Hepatocyte (in vitro differentiated cells): ENCODE measurements around the gene RNF115.

Experiments used
- EZH2 ChIP-seq: fragments of 200-600 bp; sonication (generic); IDR thresholded peaks from 2 replicates; pipeline ENCODE4 v1.6.1; 2016; ENCODE audit warnings: antibody characterized with exemption, mild to moderate bottlenecking, borderline replicate concordance
- TF ChIP-seq, protein P1 (sequence below): fragments of 200-600 bp; sonication (generic); IDR thresholded peaks from 2 replicates; pipeline ENCODE4 v1.5.1; 2016; ENCODE audit warnings: antibody characterized with exemption, mild to moderate bottlenecking; ENCODE audit not compliant: poor library complexity

DNA sequence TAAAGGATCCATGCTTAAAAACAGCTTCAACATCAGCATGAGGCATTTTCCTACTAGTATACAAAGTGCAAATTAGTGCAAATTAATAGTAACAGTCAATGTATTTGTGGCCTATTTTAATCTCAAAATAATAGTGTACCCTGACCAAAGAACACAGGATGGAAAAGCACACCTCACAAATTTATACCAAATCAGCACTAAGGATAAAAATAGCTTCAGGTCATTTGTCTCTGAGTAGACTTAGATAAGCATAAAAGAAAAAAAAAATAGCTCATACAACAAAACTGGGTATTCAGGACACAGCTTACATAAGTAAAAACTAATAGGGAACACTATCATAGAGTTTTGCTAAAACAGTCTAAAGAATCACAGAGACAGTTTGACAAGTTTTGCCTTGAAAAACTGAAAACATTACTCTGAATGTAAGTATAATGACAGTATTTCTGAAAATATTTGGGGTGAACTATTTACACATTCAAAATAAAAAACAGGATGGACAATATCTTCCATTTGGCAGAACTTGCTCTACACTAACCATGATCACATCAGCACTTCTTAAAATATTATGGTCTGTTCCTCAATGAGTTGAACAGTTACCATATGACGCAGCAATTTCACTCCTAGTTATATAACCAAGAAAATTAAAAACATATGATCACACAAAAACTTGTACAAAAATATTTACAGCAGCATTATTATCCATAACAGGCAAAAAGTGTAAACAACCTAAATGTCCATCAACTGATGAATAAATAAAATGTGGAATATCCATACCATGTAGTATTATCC, 46.3 kb downstream of the RNF115 start:
- TF ChIP-seq, protein P1, sequence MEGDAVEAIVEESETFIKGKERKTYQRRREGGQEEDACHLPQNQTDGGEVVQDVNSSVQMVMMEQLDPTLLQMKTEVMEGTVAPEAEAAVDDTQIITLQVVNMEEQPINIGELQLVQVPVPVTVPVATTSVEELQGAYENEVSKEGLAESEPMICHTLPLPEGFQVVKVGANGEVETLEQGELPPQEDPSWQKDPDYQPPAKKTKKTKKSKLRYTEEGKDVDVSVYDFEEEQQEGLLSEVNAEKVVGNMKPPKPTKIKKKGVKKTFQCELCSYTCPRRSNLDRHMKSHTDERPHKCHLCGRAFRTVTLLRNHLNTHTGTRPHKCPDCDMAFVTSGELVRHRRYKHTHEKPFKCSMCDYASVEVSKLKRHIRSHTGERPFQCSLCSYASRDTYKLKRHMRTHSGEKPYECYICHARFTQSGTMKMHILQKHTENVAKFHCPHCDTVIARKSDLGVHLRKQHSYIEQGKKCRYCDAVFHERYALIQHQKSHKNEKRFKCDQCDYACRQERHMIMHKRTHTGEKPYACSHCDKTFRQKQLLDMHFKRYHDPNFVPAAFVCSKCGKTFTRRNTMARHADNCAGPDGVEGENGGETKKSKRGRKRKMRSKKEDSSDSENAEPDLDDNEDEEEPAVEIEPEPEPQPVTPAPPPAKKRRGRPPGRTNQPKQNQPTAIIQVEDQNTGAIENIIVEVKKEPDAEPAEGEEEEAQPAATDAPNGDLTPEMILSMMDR, result no peak
- no peak for TF ChIP-seq EZH2
